Trophoblast cell (in vitro differentiated cells and primary cell): Measurements from ENCODE around the gene PON3.

Experiments used
- DNase-seq, 2 donors: peaks; one replicate each; pipeline ENCODE4 v3.0.0-alpha.2; 2016
- H2AFZ ChIP-seq: 2 replicates; pipeline ENCODE4 v1.6.1; 2013; ENCODE audit warnings: low read length, moderate library complexity, mild to moderate bottlenecking; ENCODE audit not compliant: insufficient read depth, poor library complexity
- H2AK5ac ChIP-seq: 2 replicates; pipeline ENCODE4 v1.6.1; 2013; ENCODE audit warnings: mild to moderate bottlenecking, low read length
- H2BK120ac ChIP-seq: 2 replicates; pipeline ENCODE4 v1.6.1; 2013; ENCODE audit warnings: low read length, mild to moderate bottlenecking, moderate library complexity; ENCODE audit not compliant: insufficient read depth, poor library complexity
- H2BK12ac ChIP-seq: 2 replicates; pipeline ENCODE4 v1.6.1; 2013; ENCODE audit warnings: mild to moderate bottlenecking, low read length, moderate library complexity
- H2BK5ac ChIP-seq: 2 replicates; pipeline ENCODE4 v1.6.1; 2013; ENCODE audit warnings: low read length, low read depth, moderate library complexity, mild to moderate bottlenecking; ENCODE audit not compliant: poor library complexity
- H3K14ac ChIP-seq: 2 replicates; pipeline ENCODE4 v1.6.1; 2013; ENCODE audit warnings: mild to moderate bottlenecking, low read length
- H3K18ac ChIP-seq: 2 replicates; pipeline ENCODE4 v1.6.1; 2013; ENCODE audit warnings: mild to moderate bottlenecking, low read length
- H3K23ac ChIP-seq: 2 replicates; pipeline ENCODE4 v1.6.1; 2013; ENCODE audit warnings: low read length
- H3K27ac ChIP-seq: 2 replicates; pipeline ENCODE4 v1.5.1; 2013; ENCODE audit warnings: low read depth, mild to moderate bottlenecking, inconsistent platforms, low read length, moderate library complexity
- H3K27me3 ChIP-seq: 2 replicates; pipeline ENCODE4 v1.6.1; 2013; ENCODE audit warnings: inconsistent platforms, mild to moderate bottlenecking, low read length, moderate library complexity; ENCODE audit not compliant: insufficient read depth
- H3K36me3 ChIP-seq, 2 experiments: 1 replicate in 1 of 2; 2 replicates in 1 of 2; pipeline ENCODE4 v1.6.1; 2013; ENCODE audit warnings: low read length in 2 of 2, mild to moderate bottlenecking in 2 of 2, moderate library complexity in 1 of 2; ENCODE audit not compliant: insufficient read depth in 2 of 2, control insufficient read depth in 1 of 2
- H3K4ac ChIP-seq: 2 replicates; pipeline ENCODE4 v1.6.1; 2013; ENCODE audit warnings: low read depth, mild to moderate bottlenecking, low read length, moderate library complexity
- H3K4me1 ChIP-seq, 2 experiments: 1 replicate in 1 of 2; 2 replicates in 1 of 2; pipeline ENCODE4 v1.6.1; 2013; ENCODE audit warnings: low read length in 2 of 2, mild to moderate bottlenecking in 2 of 2, moderate library complexity in 1 of 2; ENCODE audit not compliant: insufficient read depth in 2 of 2, control insufficient read depth in 1 of 2
- H3K4me2 ChIP-seq: 2 replicates; pipeline ENCODE4 v1.6.1; 2013; ENCODE audit warnings: inconsistent platforms, mild to moderate bottlenecking, low read length, moderate library complexity
- H3K4me3 ChIP-seq: 2 replicates; pipeline ENCODE4 v1.5.1; 2013; ENCODE audit warnings: mild to moderate bottlenecking, low read depth, low read length, inconsistent platforms
- H3K79me1 ChIP-seq: one replicate; pipeline ENCODE4 v1.6.1; 2013; ENCODE audit warnings: low read length
- H3K79me2 ChIP-seq: 2 replicates; pipeline ENCODE4 v1.6.1; 2013; ENCODE audit warnings: low read length, mild to moderate bottlenecking; ENCODE audit not compliant: control insufficient read depth, insufficient read depth, poor library complexity
- H3K9ac ChIP-seq: 2 replicates; pipeline ENCODE4 v1.6.1; 2013; ENCODE audit warnings: mild to moderate bottlenecking, low read length
- H3K9me3 ChIP-seq: 2 replicates; pipeline ENCODE4 v1.6.1; 2013; ENCODE audit warnings: low read depth, mild to moderate bottlenecking, control low read depth, inconsistent platforms, low read length; ENCODE audit not compliant: insufficient read depth
- H4K12ac ChIP-seq: 2 replicates; pipeline ENCODE4 v1.6.1; 2013; ENCODE audit warnings: low read depth, mild to moderate bottlenecking, low read length, moderate library complexity
- H4K8ac ChIP-seq: 2 replicates; pipeline ENCODE4 v1.6.1; 2013; ENCODE audit warnings: low read depth, mild to moderate bottlenecking, low read length, moderate library complexity
- H4K91ac ChIP-seq: one replicate; pipeline ENCODE4 v1.6.1; 2013; ENCODE audit warnings: low read depth, mild to moderate bottlenecking, low read length, moderate library complexity
- WGBS: extraction: QIAGEN DNeasy Blood & Tissue Kit; methylation state at CpG from one replicate; pipeline ENCODE4 v1.1.7; 2013; ENCODE audit warnings: missing lambda C conversion rate; ENCODE audit not compliant: insufficient read length, insufficient coverage; ENCODE audit errors: extremely low coverage; 5-methylcytosine and 5-hydroxymethylcytosine counted together

PON3 gene

DNA sequence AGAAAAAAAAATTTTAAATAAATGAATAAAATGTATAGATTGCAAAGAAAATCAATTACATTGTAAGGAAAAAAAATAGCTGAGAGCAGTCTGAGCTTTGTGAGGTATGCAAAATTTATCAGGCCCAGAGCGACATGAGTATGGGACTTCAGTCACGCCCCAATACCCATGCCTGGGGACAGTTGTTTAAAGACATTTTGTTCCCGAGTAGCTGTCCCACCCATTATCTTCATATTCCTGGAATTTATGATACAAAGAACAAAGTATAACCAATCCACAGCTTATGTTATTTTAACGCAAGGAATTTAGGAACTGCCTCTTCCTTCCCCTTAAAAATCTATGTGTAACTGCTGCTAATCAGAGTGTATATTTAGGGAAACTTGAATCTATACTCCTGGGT, 40.2 kb upstream of the PON3 start:
- Histone ChIP-seq H4K12ac (no peak overlapping the region), H3K27ac (no peak overlapping the region), H3K79me1 (peaks cover 13% of the 10 kb centered on the region), H3K18ac (no peak overlapping the region), H3K9me3 (no peaks in the 10 kb centered on the region), H2AK5ac (no peak overlapping the region), H3K23ac (no peak overlapping the region), H3K4me2 (no peak overlapping the region), H4K91ac (no peak overlapping the region), H3K36me3 (peaks cover 0 to 2% of the 10 kb centered on the region in 2 experiments), H2AFZ (no peak overlapping the region), H3K4me1 (peaks cover 0 to 8% of the 10 kb centered on the region in 2 experiments), H4K8ac (no peak overlapping the region), H3K9ac (no peak overlapping the region), H2BK120ac (no peak overlapping the region), H3K14ac (no peak overlapping the region), H3K4ac (no peak overlapping the region), H2BK5ac (no peak overlapping the region), H2BK12ac (no peak overlapping the region), H3K4me3 (no peak overlapping the region), H3K79me2 (peaks cover 4% of the 10 kb centered on the region), H3K27me3 (no peaks in the 10 kb centered on the region)
- no CpG with 5 or more reads among the region's 4 CpGs for WGBS
- no peak for DNase-seq

DNA sequence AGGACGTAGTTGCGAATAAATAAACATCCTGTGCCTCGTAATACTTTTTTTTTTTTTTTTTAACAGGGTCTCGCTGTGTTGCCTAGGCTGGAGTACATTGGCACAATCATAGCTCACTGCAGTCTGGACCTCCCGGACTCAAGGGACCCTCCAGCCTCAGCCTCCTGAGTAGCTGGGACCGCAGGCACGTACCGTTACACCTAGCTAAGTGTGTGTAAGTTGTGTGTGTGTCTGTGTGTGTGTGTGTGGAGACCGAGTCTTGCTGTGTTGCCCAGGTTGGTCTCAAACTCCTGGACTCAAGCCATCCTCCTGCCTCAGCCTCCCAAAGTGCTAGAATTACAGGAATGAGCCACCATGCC, 39.2 kb upstream of the PON3 start:
- Histone ChIP-seq H2BK120ac (no peak overlapping the region), H3K79me2 (peaks cover 4% of the 10 kb centered on the region), H2BK12ac (peak overlapping the region; percentile 8), H3K4me3 (no peak overlapping the region), H3K27ac (no peak overlapping the region), H2AK5ac (no peak overlapping the region), H4K8ac (peak overlapping the region; percentile 100), H2AFZ (peak overlapping the region; percentile 50), H2BK5ac (no peak overlapping the region), H4K12ac (peak overlapping the region; percentile 98), H3K4me2 (peak overlapping the region; percentile 81), H3K79me1 (peaks cover 13% of the 10 kb centered on the region), H3K9ac (no peak overlapping the region), H4K91ac (peak overlapping the region; percentile 98), H3K27me3 (no peaks in the 10 kb centered on the region), H3K9me3 (no peaks in the 10 kb centered on the region), H3K4ac (no peak overlapping the region), H3K23ac (no peak overlapping the region), H3K14ac (peak overlapping the region; percentile 2), H3K18ac (no peak overlapping the region), H3K36me3 (peaks cover 0 to 2% of the 10 kb centered on the region in 2 experiments), H3K4me1 (peaks cover 0 to 8% of the 10 kb centered on the region in 2 experiments)
- DNase-seq = no peak
- WGBS = no CpG with 5 or more reads among the region's 9 CpGs

DNA sequence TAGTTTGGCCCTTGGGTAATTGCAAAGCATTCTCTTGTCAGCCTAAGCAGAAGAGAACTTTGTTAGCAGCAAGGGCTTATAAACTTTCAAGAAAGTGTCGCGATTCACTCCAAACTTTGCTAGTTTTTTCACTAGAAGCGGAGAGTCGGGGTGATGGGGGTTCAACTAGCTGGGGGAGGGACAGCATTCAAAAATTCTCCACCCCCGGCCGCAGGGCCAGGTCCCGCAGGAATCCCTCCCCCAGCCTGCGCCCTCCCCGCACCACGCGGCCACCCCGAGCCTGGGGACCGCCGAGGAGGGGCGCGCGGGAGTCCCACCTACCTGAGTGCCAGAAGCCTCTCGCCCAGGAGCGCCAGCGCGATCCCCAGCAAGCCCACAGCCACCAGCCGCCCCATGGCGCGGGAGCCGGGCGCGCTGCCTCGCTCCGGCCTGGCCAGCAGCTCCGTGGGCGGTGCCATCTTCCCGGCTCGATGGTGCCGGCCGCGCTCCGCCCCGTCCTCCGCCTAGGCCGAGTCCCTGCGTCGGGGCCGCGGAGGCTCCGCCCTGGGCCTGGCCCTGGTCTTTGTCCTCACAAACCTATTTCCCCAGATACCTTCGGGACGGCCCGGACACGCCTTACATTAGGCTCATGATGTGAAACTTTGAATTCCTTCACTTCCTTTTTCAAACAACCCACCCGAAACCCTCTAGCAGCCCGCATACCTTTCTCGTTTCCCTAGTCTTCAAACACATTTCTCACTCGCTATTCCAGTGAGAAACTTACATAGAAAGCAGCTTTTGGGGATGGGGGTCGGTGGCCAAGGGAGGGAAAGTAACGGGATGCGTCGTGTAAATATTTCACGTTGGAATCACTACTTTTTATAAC, 38.6 kb upstream of the PON3 start, which contains the start of gene PON2:
Gene PON2, minus strand, starts transcription at position 472 of the 865 bp plus-strand sequence. Its CDS starts 77 bp downstream, at position 395.
- Histone ChIP-seq H3K27me3 (no peaks in the 10 kb centered on the region), H2BK12ac (peak within 1 kb of the TSS; percentile 10), H3K4me3 (peak within 1 kb of the TSS; percentile 95), H3K9me3 (no peaks in the 10 kb centered on the region), H3K4me2 (peak within 1 kb of the TSS; percentile 81), H4K12ac (peak within 1 kb of the TSS; percentile 98), H3K27ac (peak within 1 kb of the TSS; percentile 88), H3K4me1 (peaks cover 0 to 8% of the 10 kb centered on the region in 2 experiments), H3K9ac (peak within 1 kb of the TSS; percentile 98), H3K4ac (peak within 1 kb of the TSS; percentile 98), H3K79me2 (peaks cover 4% of the 10 kb centered on the region), H2BK120ac (peak within 1 kb of the TSS; percentile 100), H4K91ac (peak within 1 kb of the TSS; percentile 98), H2AK5ac (peak within 1 kb of the TSS; percentile 68), H3K79me1 (peaks cover 13% of the 10 kb centered on the region), H2AFZ (peak within 1 kb of the TSS; percentile 99), H4K8ac (peak within 1 kb of the TSS; percentile 100), H3K14ac (peak within 1 kb of the TSS; percentile 98), H3K23ac (no peak within 1 kb of the TSS), H3K36me3 (peaks cover 0 to 2% of the 10 kb centered on the region in 2 experiments), H2BK5ac (peak within 1 kb of the TSS; percentile 90), H3K18ac (peak within 1 kb of the TSS; percentile 100)
- DNase-seq = peak; percentile 76 to 88
- WGBS = no CpG with 5 or more reads among the region's 58 CpGs

DNA sequence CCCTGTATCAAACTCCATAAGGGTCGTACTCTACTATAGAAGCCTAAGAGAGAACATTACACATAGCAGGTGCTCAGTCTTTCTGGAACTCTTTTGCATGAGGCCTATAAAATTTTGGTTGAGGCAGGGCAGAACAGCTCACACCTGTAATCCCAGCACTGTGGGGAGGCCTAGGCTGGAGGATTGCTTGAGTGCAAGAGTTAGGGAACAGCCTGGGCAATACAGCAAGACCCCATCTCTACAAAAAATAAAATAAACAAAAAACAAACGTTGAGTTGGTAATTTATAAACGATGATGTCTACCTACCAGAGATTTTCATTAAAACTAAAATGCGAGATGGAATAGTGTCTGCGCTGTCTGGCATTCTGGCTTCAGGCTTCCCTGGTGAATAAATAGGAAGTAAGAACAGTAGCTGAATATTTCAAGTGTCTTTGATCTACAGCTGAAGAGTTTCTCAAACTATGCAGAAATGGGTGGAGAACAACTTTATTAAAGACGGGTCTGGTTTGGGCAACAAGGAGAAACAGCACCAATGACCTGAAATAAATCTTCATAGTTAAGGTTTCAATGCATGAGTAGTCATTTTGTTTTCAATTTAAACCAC, 37.9 kb upstream of the PON3 start:
- peak overlapping the region; percentile 28 for H3K4ac ChIP-seq
- H2BK12ac ChIP-seq = no peak overlapping the region
- no peak overlapping the region for H3K9ac ChIP-seq
- no peaks in the 10 kb centered on the region for H3K27me3 ChIP-seq
- no peak overlapping the region for H4K91ac ChIP-seq
- no peaks in the 10 kb centered on the region for H3K9me3 ChIP-seq
- no peak overlapping the region for H3K18ac ChIP-seq
- H4K12ac ChIP-seq = no peak overlapping the region
- H2AK5ac ChIP-seq = no peak overlapping the region
- no peak overlapping the region for H3K4me3 ChIP-seq
- no peak overlapping the region for H2AFZ ChIP-seq
- H3K14ac ChIP-seq = no peak overlapping the region
- H3K27ac ChIP-seq = no peak overlapping the region
- H2BK5ac ChIP-seq = no peak overlapping the region
- no CpG with 5 or more reads among the region's 6 CpGs for WGBS
- H3K79me1 ChIP-seq = peaks cover 11% of the 10 kb centered on the region
- no peak overlapping the region for H2BK120ac ChIP-seq
- H4K8ac ChIP-seq = no peak overlapping the region
- no peak for DNase-seq
- peak overlapping the region; percentile 81 for H3K4me2 ChIP-seq
- peaks cover 0 to 3% of the 10 kb centered on the region in 2 experiments for H3K36me3 ChIP-seq
- H3K79me2 ChIP-seq = peaks cover 4% of the 10 kb centered on the region
- H3K23ac ChIP-seq = no peak overlapping the region
- H3K4me1 ChIP-seq = peaks cover 0 to 8% of the 10 kb centered on the region in 2 experiments
